ENCODE measurements around the gene DENND10.

DENND10 gene

GRCh38 chr10:119153041-119153440 lies 49.1 kb downstream of the DENND10 start:
- peaks cover 65% of the 10 kb centered on the region for H3K36me3 Mint-ChIP-seq (ENCODE audit: low read depth)
- no peak overlapping the region for H3K27ac Mint-ChIP-seq
- no peak for TF ChIP-seq CTCF (IDR thresholded peaks at IDR 0.05)
- H3K4me1 Mint-ChIP-seq = no peaks in the 10 kb centered on the region
- H3K4me3 Mint-ChIP-seq = no peak overlapping the region
- no peaks in the 10 kb centered on the region for H3K9me3 Mint-ChIP-seq
- no peaks in the 10 kb centered on the region for H3K27me3 Mint-ChIP-seq (ENCODE audit: low read depth, poor library complexity)
- DNase-seq = no peak

GRCh38 chr10:119153661-119154060 lies 49.7 kb downstream of the DENND10 start:
- Mint-ChIP-seq H3K9me3 (no peaks in the 10 kb centered on the region), H3K36me3 (ENCODE audit: low read depth) (peaks cover 67% of the 10 kb centered on the region), H3K4me1 (no peaks in the 10 kb centered on the region), H3K27me3 (ENCODE audit: low read depth, poor library complexity) (no peaks in the 10 kb centered on the region), H3K4me3 (no peak overlapping the region), H3K27ac (no peak overlapping the region)
- TF ChIP-seq CTCF (IDR thresholded peaks at IDR 0.05) = no peak
- DNase-seq = no peak

- no peak for DNase-seq
- H3K36me3 Mint-ChIP-seq (ENCODE audit: low read depth) = peaks cover 36% of the 10 kb centered on the region
- H3K27me3 Mint-ChIP-seq (ENCODE audit: low read depth, poor library complexity) = peaks cover 4% of the 10 kb centered on the region
- peaks cover 39% of the 10 kb centered on the region for H3K4me1 Mint-ChIP-seq
- no peak for TF ChIP-seq CTCF (IDR thresholded peaks at IDR 0.05)
- H3K9me3 Mint-ChIP-seq = no peaks in the 10 kb centered on the region
- no peak overlapping the region for H3K27ac Mint-ChIP-seq
- no peak overlapping the region for H3K4me3 Mint-ChIP-seq
Measured at GRCh38 chr10:119159332-119159731, 55.4 kb downstream of the DENND10 start.

GRCh38 chr10:119161680-119162451 lies 58.0 kb downstream of the DENND10 start:
- Mint-ChIP-seq H3K4me3 (peak overlapping the region; percentile 30), H3K27me3 (ENCODE audit: low read depth, poor library complexity) (peaks cover 4% of the 10 kb centered on the region)

GRCh38 chr10:119162452-119163092 lies 58.7 kb downstream of the DENND10 start:
- peaks cover 64% of the 10 kb centered on the region for H3K4me1 Mint-ChIP-seq
- H3K27ac Mint-ChIP-seq = peak overlapping the region; percentile 85
- H3K36me3 Mint-ChIP-seq (ENCODE audit: low read depth) = peaks cover 14% of the 10 kb centered on the region
- H3K4me3 Mint-ChIP-seq = peak overlapping the region; percentile 35
- no peak for TF ChIP-seq CTCF (IDR thresholded peaks at IDR 0.05)
- H3K27me3 Mint-ChIP-seq (ENCODE audit: low read depth, poor library complexity) = peaks cover 4% of the 10 kb centered on the region
- no peaks in the 10 kb centered on the region for H3K9me3 Mint-ChIP-seq
- peak; percentile 18 for DNase-seq

More at GRCh38 chr10:119161680-119162451, 58.0 kb downstream of the DENND10 start:
- no peak for TF ChIP-seq CTCF (IDR thresholded peaks at IDR 0.05)
- Mint-ChIP-seq H3K4me1 (peaks cover 58% of the 10 kb centered on the region), H3K36me3 (ENCODE audit: low read depth) (peaks cover 11% of the 10 kb centered on the region), H3K9me3 (no peaks in the 10 kb centered on the region), H3K27ac (peak overlapping the region; percentile 85)
- DNase-seq = peak; percentile 34
